HEK293 (cell line): ENCODE results near the gene TMCC2.

ENCODE experiments used
- CTCF ChIA-PET: fragments of 350-600 bp; formaldehyde crosslinking; extraction: SDS; loops from one replicate; lab custom pipeline; 2021; ENCODE audit warnings: antibody characterized with exemption; lab: Yijun Ruan, JAX
- POLR2A ChIA-PET: fragments of 300-600 bp; formaldehyde crosslinking; extraction: SDS; loops from one replicate; lab custom pipeline; 2020; ENCODE audit warnings: antibody characterized with exemption, inconsistent platforms; lab: Yijun Ruan, JAX
- H3K27ac ChIP-seq: fragments of 200-500 bp; sonication (Bioruptor generic); 2 replicates; pipeline ENCODE4 v1.5.1; 2014; ENCODE audit warnings: low read depth, low read length, control low read depth, inconsistent platforms; ENCODE audit errors: extremely low read depth
- H3K36me3 ChIP-seq, 2 experiments: fragments of 200-500 bp in 1 of 2; sonication (Bioruptor generic) in 1 of 2; 1 replicate in 1 of 2; 2 replicates in 1 of 2; pipeline ENCODE4 v1.5.1; 2014 to 2017; ENCODE audit warnings: inconsistent platforms in 2 of 2, low read length in 2 of 2; ENCODE audit not compliant: control insufficient read depth in 2 of 2, insufficient read depth in 1 of 2
- H3K4me1 ChIP-seq: fragments of 200-500 bp; sonication (Bioruptor generic); 2 replicates; pipeline ENCODE4 v1.5.1; 2014; ENCODE audit warnings: mild to moderate bottlenecking, low read length, inconsistent platforms; ENCODE audit not compliant: control insufficient read depth, insufficient read depth
- H3K4me3 ChIP-seq: 2 replicates; pipeline ENCODE4 v1.5.1; 2011; ENCODE audit warnings: low read depth, mild to moderate bottlenecking, control low read depth, low read length, moderate library complexity
- H3K9me3 ChIP-seq: fragments of 200-500 bp; sonication (Bioruptor generic); 2 replicates; pipeline ENCODE4 v1.5.1; 2014; ENCODE audit warnings: low read depth, low read length, inconsistent platforms; ENCODE audit not compliant: control insufficient read depth, insufficient read depth
- GLI4 ChIP-seq: fragments of 450-650 bp; formaldehyde crosslinking; IDR thresholded peaks from 2 replicates; pipeline ENCODE4 v1.5.1; 2016; ENCODE audit warnings: missing biosample characterization, missing genetic modification characterization
- MZF1 ChIP-seq: fragments of 450-650 bp; formaldehyde crosslinking; IDR thresholded peaks from 2 replicates; pipeline ENCODE4 v1.5.1; 2017; ENCODE audit warnings: missing biosample characterization, missing genetic modification characterization, borderline replicate concordance
- ZBTB21 ChIP-seq: fragments of 450-650 bp; formaldehyde crosslinking; IDR thresholded peaks from 2 replicates; pipeline ENCODE4 v1.5.1; 2017; ENCODE audit warnings: missing biosample characterization, missing genetic modification characterization
- ZFHX2 ChIP-seq: fragments of 450-650 bp; formaldehyde crosslinking; conservative IDR thresholded peaks from 2 replicates; pipeline ENCODE4 v1.5.1; 2016; ENCODE audit warnings: missing biosample characterization, missing genetic modification characterization
- ZNF138 ChIP-seq: fragments of 450-650 bp; formaldehyde crosslinking; IDR thresholded peaks from 2 replicates; pipeline ENCODE4 v1.5.1; 2016; ENCODE audit warnings: missing biosample characterization, missing genetic modification characterization, borderline replicate concordance
- ZNF19 ChIP-seq: fragments of 450-650 bp; formaldehyde crosslinking; IDR thresholded peaks from 2 replicates; pipeline ENCODE4; 2016; ENCODE audit warnings: missing biosample characterization, missing genetic modification characterization, low read depth
- ZNF292 ChIP-seq: fragments of 450-650 bp; formaldehyde crosslinking; IDR thresholded peaks from 2 replicates; pipeline ENCODE4 v1.5.1; 2016; ENCODE audit warnings: low read depth, missing biosample characterization, missing genetic modification characterization, borderline replicate concordance
- ZNF404 ChIP-seq: fragments of 450-650 bp; formaldehyde crosslinking; IDR thresholded peaks from 2 replicates; pipeline ENCODE4 v1.5.1; 2017; ENCODE audit warnings: missing biosample characterization, missing genetic modification characterization
- ZNF549 ChIP-seq: fragments of 450-650 bp; IDR thresholded peaks from 2 replicates; pipeline ENCODE4 v1.5.1; 2018; ENCODE audit warnings: missing biosample characterization, missing genetic modification characterization, mild to moderate bottlenecking, inconsistent platforms, moderate library complexity
- ZNF580 ChIP-seq: fragments of 450-650 bp; formaldehyde crosslinking; IDR thresholded peaks from 2 replicates; pipeline ENCODE4 v1.5.1; 2016; ENCODE audit warnings: missing biosample characterization, missing genetic modification characterization
- ZNF610 ChIP-seq: fragments of 450-650 bp; formaldehyde crosslinking; IDR thresholded peaks from 2 replicates; pipeline ENCODE4 v1.5.1; 2016; ENCODE audit warnings: missing biosample characterization, missing genetic modification characterization, borderline replicate concordance
- ZNF629 ChIP-seq: fragments of 450-650 bp; formaldehyde crosslinking; IDR thresholded peaks from 2 replicates; pipeline ENCODE4 v1.5.1; 2017; ENCODE audit warnings: missing biosample characterization, missing genetic modification characterization
- ZNF701 ChIP-seq: fragments of 450-650 bp; formaldehyde crosslinking; IDR thresholded peaks from 2 replicates; pipeline ENCODE4 v1.5.1; 2016; ENCODE audit warnings: missing biosample characterization, missing genetic modification characterization
- ZNF776 ChIP-seq: fragments of 450-650 bp; formaldehyde crosslinking; IDR thresholded peaks from 2 replicates; pipeline ENCODE4 v1.5.0; 2017; ENCODE audit warnings: missing biosample characterization, missing genetic modification characterization, borderline replicate concordance
- ZNF843 ChIP-seq: fragments of 450-650 bp; formaldehyde crosslinking; IDR thresholded peaks from 2 replicates; pipeline ENCODE4 v1.5.1; 2016; ENCODE audit warnings: missing biosample characterization, missing genetic modification characterization
- ZSCAN18 ChIP-seq: fragments of 450-650 bp; formaldehyde crosslinking; IDR thresholded peaks from 2 replicates; pipeline ENCODE4 v1.5.1; 2016; ENCODE audit warnings: missing biosample characterization, missing genetic modification characterization
- TF ChIP-seq, protein P1 (sequence below): fragments of 450-650 bp; formaldehyde crosslinking; optimal IDR thresholded peaks from 2 replicates; pipeline ENCODE3; 2016; ENCODE audit warnings: missing biosample characterization, mild to moderate bottlenecking, missing genetic modification characterization
- TF ChIP-seq, protein P2 (sequence below): fragments of 450-650 bp; formaldehyde crosslinking; IDR thresholded peaks from 2 replicates; pipeline ENCODE4 v1.5.1; 2016; ENCODE audit warnings: missing biosample characterization, missing genetic modification characterization
- TF ChIP-seq, protein P3 (sequence below): fragments of 450-650 bp; formaldehyde crosslinking; IDR thresholded peaks from 2 replicates; pipeline ENCODE4 v1.5.1; 2016; ENCODE audit warnings: missing biosample characterization, missing genetic modification characterization

TMCC2 gene

DNA sequence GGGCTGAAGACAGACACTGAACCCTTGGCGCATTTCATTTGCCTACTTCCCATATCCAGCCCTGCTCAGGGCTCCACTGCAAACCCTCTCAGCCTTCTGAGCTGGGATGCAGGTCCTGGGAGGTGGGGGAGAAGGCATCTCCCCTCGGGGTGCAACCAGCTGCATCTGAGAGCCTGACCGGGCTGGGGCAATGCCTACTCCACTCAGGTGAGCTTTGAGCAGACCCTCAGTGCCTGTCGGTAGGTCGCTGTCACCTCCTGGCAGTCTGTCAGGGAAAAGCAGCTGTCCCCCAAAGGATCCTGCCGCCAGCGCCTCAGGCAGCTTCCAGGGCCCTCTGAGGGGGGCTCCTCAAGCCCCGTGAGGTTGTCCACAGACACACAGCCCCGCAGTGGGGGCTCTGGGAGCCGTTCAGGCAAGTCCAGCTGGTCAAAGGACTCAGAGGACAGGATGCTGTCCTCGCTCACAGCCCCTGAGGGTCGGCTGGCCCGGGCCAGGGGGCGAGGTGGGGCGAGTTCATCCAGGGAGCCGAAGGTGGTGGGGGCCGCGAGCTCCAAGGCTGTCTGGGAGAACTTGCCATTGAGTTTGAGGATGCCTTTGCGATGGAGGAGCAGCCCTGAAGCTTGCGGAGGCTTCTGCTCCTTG lies 75.6 kb downstream of the TMCC2 start (continued):
- no peak for TF ChIP-seq ZNF580 (tag by site-specific recombination)

- Histone ChIP-seq H3K36me3 (peaks cover 0 to 53% of the 10 kb centered on the region in 2 experiments; a peak in 2 of 3 replicates), H3K9me3 (no peaks in the 10 kb centered on the region), H3K27ac (no peak overlapping the region), H3K4me3 (no peak overlapping the region), H3K4me1 (peaks cover 7% of the 10 kb centered on the region)
- POLR2A ChIA-PET = no interaction called here
- CTCF ChIA-PET = interaction anchor here (0.6 to 1.6 kb wide), 3 partner anchors 16 to 148 kb away, joined by 3 to 5 read pairs (median 3); no protein-coding TSS in a partner anchor
- TF ChIP-seq ZNF610 (no peak), GLI4 (tag by site-specific recombination) (no peak), MZF1 (tag by site-specific recombination) (no peak), ZNF404 (tag by site-specific recombination) (no peak), ZNF292 (tag by site-specific recombination) (no peak), ZBTB21 (no peak), ZSCAN18 (tag by site-specific recombination) (no peak)
- TF ChIP-seq, protein P1, sequence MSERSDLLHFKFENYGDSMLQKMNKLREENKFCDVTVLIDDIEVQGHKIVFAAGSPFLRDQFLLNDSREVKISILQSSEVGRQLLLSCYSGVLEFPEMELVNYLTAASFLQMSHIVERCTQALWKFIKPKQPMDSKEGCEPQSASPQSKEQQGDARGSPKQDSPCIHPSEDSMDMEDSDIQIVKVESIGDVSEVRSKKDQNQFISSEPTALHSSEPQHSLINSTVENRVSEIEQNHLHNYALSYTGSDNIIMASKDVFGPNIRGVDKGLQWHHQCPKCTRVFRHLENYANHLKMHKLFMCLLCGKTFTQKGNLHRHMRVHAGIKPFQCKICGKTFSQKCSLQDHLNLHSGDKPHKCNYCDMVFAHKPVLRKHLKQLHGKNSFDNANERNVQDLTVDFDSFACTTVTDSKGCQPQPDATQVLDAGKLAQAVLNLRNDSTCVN (tag by site-specific recombination) = no peak
Observed at GRCh38 chr1:205304046-205304694, 76.4 kb downstream of the TMCC2 start.

DNA sequence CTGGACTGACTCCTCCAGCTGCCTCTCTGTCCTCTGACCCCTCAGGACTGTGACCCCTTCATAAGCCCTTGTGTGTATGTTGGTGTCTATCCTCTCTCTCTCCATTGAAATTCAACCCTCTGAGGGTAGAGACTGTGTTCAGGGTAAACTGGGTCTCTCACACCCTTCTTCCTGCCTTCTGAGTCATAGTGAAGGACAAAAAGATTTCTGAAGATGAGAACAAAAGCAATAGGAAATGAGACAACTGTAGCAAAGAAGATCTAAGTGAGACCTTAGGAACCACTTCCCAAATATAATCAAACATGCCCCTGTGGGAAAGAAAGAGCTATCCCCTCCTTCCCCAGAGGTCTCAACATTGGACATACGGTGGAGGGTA lies 76.9 kb downstream of the TMCC2 start:
- H3K27ac ChIP-seq = no peak overlapping the region
- no peak overlapping the region for H3K4me3 ChIP-seq
- peaks cover 0 to 54% of the 10 kb centered on the region in 2 experiments; a peak in 2 of 3 replicates for H3K36me3 ChIP-seq
- no peak for TF ChIP-seq ZNF138
- TF ChIP-seq, protein P1 (tag by site-specific recombination) = no peak
- no peak for TF ChIP-seq ZNF843 (tag by site-specific recombination)
- no peak for TF ChIP-seq ZNF701 (tag by site-specific recombination)
- TF ChIP-seq, protein P2, sequence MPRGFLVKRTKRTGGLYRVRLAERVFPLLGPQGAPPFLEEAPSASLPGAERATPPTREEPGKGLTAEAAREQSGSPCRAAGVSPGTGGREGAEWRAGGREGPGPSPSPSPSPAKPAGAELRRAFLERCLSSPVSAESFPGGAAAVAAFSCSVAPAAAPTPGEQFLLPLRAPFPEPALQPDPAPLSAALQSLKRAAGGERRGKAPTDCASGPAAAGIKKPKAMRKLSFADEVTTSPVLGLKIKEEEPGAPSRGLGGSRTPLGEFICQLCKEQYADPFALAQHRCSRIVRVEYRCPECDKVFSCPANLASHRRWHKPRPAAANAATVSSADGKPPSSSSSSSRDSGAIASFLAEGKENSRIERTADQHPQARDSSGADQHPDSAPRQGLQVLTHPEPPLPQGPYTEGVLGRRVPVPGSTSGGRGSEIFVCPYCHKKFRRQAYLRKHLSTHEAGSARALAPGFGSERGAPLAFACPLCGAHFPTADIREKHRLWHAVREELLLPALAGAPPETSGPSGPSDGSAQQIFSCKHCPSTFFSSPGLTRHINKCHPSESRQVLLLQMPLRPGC (tag by site-specific recombination) = no peak
- no peak for TF ChIP-seq ZFHX2 (tag by site-specific recombination)
- no peak for TF ChIP-seq ZNF776
- TF ChIP-seq ZNF19 (tag by site-specific recombination) = no peak
- no peak for TF ChIP-seq ZNF549
- TF ChIP-seq, protein P3, sequence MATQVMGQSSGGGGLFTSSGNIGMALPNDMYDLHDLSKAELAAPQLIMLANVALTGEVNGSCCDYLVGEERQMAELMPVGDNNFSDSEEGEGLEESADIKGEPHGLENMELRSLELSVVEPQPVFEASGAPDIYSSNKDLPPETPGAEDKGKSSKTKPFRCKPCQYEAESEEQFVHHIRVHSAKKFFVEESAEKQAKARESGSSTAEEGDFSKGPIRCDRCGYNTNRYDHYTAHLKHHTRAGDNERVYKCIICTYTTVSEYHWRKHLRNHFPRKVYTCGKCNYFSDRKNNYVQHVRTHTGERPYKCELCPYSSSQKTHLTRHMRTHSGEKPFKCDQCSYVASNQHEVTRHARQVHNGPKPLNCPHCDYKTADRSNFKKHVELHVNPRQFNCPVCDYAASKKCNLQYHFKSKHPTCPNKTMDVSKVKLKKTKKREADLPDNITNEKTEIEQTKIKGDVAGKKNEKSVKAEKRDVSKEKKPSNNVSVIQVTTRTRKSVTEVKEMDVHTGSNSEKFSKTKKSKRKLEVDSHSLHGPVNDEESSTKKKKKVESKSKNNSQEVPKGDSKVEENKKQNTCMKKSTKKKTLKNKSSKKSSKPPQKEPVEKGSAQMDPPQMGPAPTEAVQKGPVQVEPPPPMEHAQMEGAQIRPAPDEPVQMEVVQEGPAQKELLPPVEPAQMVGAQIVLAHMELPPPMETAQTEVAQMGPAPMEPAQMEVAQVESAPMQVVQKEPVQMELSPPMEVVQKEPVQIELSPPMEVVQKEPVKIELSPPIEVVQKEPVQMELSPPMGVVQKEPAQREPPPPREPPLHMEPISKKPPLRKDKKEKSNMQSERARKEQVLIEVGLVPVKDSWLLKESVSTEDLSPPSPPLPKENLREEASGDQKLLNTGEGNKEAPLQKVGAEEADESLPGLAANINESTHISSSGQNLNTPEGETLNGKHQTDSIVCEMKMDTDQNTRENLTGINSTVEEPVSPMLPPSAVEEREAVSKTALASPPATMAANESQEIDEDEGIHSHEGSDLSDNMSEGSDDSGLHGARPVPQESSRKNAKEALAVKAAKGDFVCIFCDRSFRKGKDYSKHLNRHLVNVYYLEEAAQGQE = no peak
- TF ChIP-seq ZNF629 = no peak
- CTCF ChIA-PET = interaction anchor here (1.6 kb wide), 1 partner anchor 31 kb away, joined by 5 read pairs; no protein-coding TSS in a partner anchor
- peaks cover 7% of the 10 kb centered on the region for H3K4me1 ChIP-seq
- H3K9me3 ChIP-seq = no peaks in the 10 kb centered on the region
- POLR2A ChIA-PET = no interaction called here
